ENCODE results near the gene PAWR.
A peak's percentile ranks its signal among the peaks of the same experiment; 100 is the strongest.

PAWR gene

GRCh38 chr12:79665212-79665887 is 25.4 kb downstream of the PAWR start:
- Histone ChIP-seq H3K9me3 (ENCODE audit: low read depth, low read length) (no peaks in the 10 kb centered on the region), H3K27ac (peak overlapping the region; percentile 40), H3K36me3 (ENCODE audit: insufficient read depth, low read length) (peaks cover 12% of the 10 kb centered on the region; the same call in 1 of the 2 replicates), H3K9ac (ENCODE audit: insufficient read length) (no peak overlapping the region), H3K4me3 (no peak overlapping the region)
- no peak for DNase-seq (ENCODE audit: low read depth, low spot score)
- TF ChIP-seq EZH2 (IDR thresholded peaks at IDR 0.05) (no peak), POLR2AphosphoS5 (IDR thresholded peaks at IDR 0.05; ENCODE audit: borderline replicate concordance, low read depth, low read length) (no peak)

GRCh38 chr12:79664518-79664917 is 26.2 kb downstream of the PAWR start:
- no peak overlapping the region for H3K4me3 ChIP-seq
- no peak overlapping the region for H3K9ac ChIP-seq (ENCODE audit: insufficient read length)
- no peaks in the 10 kb centered on the region for H3K9me3 ChIP-seq (ENCODE audit: low read depth, low read length)
- DNase-seq (ENCODE audit: low read depth, low spot score): no peak
- no peak overlapping the region for H3K27ac ChIP-seq
- TF ChIP-seq FOXP2 (optimal IDR thresholded peaks at IDR 0.05; ENCODE audit: control extremely low read depth, extremely low read length, insufficient read depth) (no peak), EZH2 (IDR thresholded peaks at IDR 0.05) (no peak), POLR2AphosphoS5 (IDR thresholded peaks at IDR 0.05; ENCODE audit: borderline replicate concordance, low read depth, low read length) (no peak)
- peaks cover 12% of the 10 kb centered on the region; the same call in 1 of the 2 replicates for H3K36me3 ChIP-seq (ENCODE audit: insufficient read depth, low read length)

GRCh38 chr12:79662046-79662811 is 28.5 kb downstream of the PAWR start:
- no peak for DNase-seq (ENCODE audit: low read depth, low spot score)
- Histone ChIP-seq H3K36me3 (ENCODE audit: insufficient read depth, low read length) (peaks cover 14% of the 10 kb centered on the region), H3K9me3 (ENCODE audit: low read depth, low read length) (0 out of 2 replicates have a peak, but pooled peaks cover 2% of the 10 kb centered on the region), H3K9ac (ENCODE audit: insufficient read length) (no peak overlapping the region), H3K27ac (peak overlapping the region; percentile 49; the same call in 1 of the 2 replicates), H3K4me3 (no peak overlapping the region)
- TF ChIP-seq FOXP2 (optimal IDR thresholded peaks at IDR 0.05; ENCODE audit: control extremely low read depth, extremely low read length, insufficient read depth): no peak
- TF ChIP-seq EZH2 (IDR thresholded peaks at IDR 0.05): no peak

GRCh38 chr12:79661629-79662028 is 29.1 kb downstream of the PAWR start:
- Histone ChIP-seq H3K36me3 (ENCODE audit: insufficient read depth, low read length) (peaks cover 19% of the 10 kb centered on the region), H3K4me3 (no peak overlapping the region), H3K9ac (ENCODE audit: insufficient read length) (no peak overlapping the region), H3K9me3 (ENCODE audit: low read depth, low read length) (0 out of 2 replicates have a peak, but pooled peaks cover 2% of the 10 kb centered on the region), H3K27ac (no peak overlapping the region)
- no peak for DNase-seq (ENCODE audit: low read depth, low spot score)
- TF ChIP-seq EZH2 (IDR thresholded peaks at IDR 0.05): no peak
- TF ChIP-seq POLR2AphosphoS5 (IDR thresholded peaks at IDR 0.05; ENCODE audit: borderline replicate concordance, low read depth, low read length): no peak
- no peak for TF ChIP-seq FOXP2 (optimal IDR thresholded peaks at IDR 0.05; ENCODE audit: control extremely low read depth, extremely low read length, insufficient read depth)

GRCh38 chr12:79659961-79660431 is 30.8 kb downstream of the PAWR start:
- no peak for DNase-seq (ENCODE audit: low read depth, low spot score)

GRCh38 chr12:79658221-79658620 is 32.5 kb downstream of the PAWR start:
- no peak overlapping the region for H3K4me3 ChIP-seq
- no peak overlapping the region for H3K9ac ChIP-seq (ENCODE audit: insufficient read length)
- H3K27ac ChIP-seq: no peak overlapping the region
- peaks cover 28% of the 10 kb centered on the region for H3K36me3 ChIP-seq (ENCODE audit: insufficient read depth, low read length)
- 0 out of 2 replicates have a peak, but pooled peaks cover 2% of the 10 kb centered on the region for H3K9me3 ChIP-seq (ENCODE audit: low read depth, low read length)
- DNase-seq (ENCODE audit: low read depth, low spot score): no peak
- no peak for TF ChIP-seq EZH2 (IDR thresholded peaks at IDR 0.05)
- TF ChIP-seq FOXP2 (optimal IDR thresholded peaks at IDR 0.05; ENCODE audit: control extremely low read depth, extremely low read length, insufficient read depth): no peak
- no peak for TF ChIP-seq POLR2AphosphoS5 (IDR thresholded peaks at IDR 0.05; ENCODE audit: borderline replicate concordance, low read depth, low read length)

More at GRCh38 chr12:79659961-79660431, 30.8 kb downstream of the PAWR start:
- peaks cover 29% of the 10 kb centered on the region for H3K36me3 ChIP-seq (ENCODE audit: insufficient read depth, low read length)
- TF ChIP-seq POLR2AphosphoS5 (IDR thresholded peaks at IDR 0.05; ENCODE audit: borderline replicate concordance, low read depth, low read length) (no peak), EZH2 (IDR thresholded peaks at IDR 0.05) (no peak), FOXP2 (optimal IDR thresholded peaks at IDR 0.05; ENCODE audit: control extremely low read depth, extremely low read length, insufficient read depth) (no peak)
- H3K27ac ChIP-seq: peak overlapping the region; percentile 48; the same call in 1 of the 2 replicates
- 0 out of 2 replicates have a peak, but pooled peaks cover 2% of the 10 kb centered on the region for H3K9me3 ChIP-seq (ENCODE audit: low read depth, low read length)
- no peak overlapping the region for H3K4me3 ChIP-seq
- no peak overlapping the region for H3K9ac ChIP-seq (ENCODE audit: insufficient read length)

- no peak overlapping the region for H3K9ac ChIP-seq (ENCODE audit: insufficient read length)
- H3K27ac ChIP-seq: no peak overlapping the region
- TF ChIP-seq POLR2AphosphoS5 (IDR thresholded peaks at IDR 0.05; ENCODE audit: borderline replicate concordance, low read depth, low read length) (no peak), FOXP2 (optimal IDR thresholded peaks at IDR 0.05; ENCODE audit: control extremely low read depth, extremely low read length, insufficient read depth) (no peak), EZH2 (IDR thresholded peaks at IDR 0.05) (no peak)
- peaks cover 28% of the 10 kb centered on the region for H3K36me3 ChIP-seq (ENCODE audit: insufficient read depth, low read length)
- DNase-seq (ENCODE audit: low read depth, low spot score): no peak
- H3K9me3 ChIP-seq (ENCODE audit: low read depth, low read length): 0 out of 2 replicates have a peak, but pooled peaks cover 2% of the 10 kb centered on the region
- H3K4me3 ChIP-seq: no peak overlapping the region
These were observed 33.6 kb downstream of the PAWR start for GRCh38 chr12:79657136-79657535.

- H3K4me3 ChIP-seq: no peak overlapping the region
- no peak for DNase-seq (ENCODE audit: low read depth, low spot score)
- H3K9ac ChIP-seq (ENCODE audit: insufficient read length): no peak overlapping the region
- no peak overlapping the region for H3K27ac ChIP-seq
- no peak for TF ChIP-seq FOXP2 (optimal IDR thresholded peaks at IDR 0.05; ENCODE audit: control extremely low read depth, extremely low read length, insufficient read depth)
- no peak for TF ChIP-seq EZH2 (IDR thresholded peaks at IDR 0.05)
- no peak for TF ChIP-seq POLR2AphosphoS5 (IDR thresholded peaks at IDR 0.05; ENCODE audit: borderline replicate concordance, low read depth, low read length)
- H3K36me3 ChIP-seq (ENCODE audit: insufficient read depth, low read length): peaks cover 36% of the 10 kb centered on the region
- 0 out of 2 replicates have a peak, but pooled peaks cover 2% of the 10 kb centered on the region for H3K9me3 ChIP-seq (ENCODE audit: low read depth, low read length)
These were observed 35.7 kb downstream of the PAWR start for GRCh38 chr12:79655036-79655435.
